Measurements from ENCODE around the gene RIPOR1.
A peak's percentile ranks its signal among the peaks of the same experiment; 100 is the strongest.

Gene RIPOR1, protein sequence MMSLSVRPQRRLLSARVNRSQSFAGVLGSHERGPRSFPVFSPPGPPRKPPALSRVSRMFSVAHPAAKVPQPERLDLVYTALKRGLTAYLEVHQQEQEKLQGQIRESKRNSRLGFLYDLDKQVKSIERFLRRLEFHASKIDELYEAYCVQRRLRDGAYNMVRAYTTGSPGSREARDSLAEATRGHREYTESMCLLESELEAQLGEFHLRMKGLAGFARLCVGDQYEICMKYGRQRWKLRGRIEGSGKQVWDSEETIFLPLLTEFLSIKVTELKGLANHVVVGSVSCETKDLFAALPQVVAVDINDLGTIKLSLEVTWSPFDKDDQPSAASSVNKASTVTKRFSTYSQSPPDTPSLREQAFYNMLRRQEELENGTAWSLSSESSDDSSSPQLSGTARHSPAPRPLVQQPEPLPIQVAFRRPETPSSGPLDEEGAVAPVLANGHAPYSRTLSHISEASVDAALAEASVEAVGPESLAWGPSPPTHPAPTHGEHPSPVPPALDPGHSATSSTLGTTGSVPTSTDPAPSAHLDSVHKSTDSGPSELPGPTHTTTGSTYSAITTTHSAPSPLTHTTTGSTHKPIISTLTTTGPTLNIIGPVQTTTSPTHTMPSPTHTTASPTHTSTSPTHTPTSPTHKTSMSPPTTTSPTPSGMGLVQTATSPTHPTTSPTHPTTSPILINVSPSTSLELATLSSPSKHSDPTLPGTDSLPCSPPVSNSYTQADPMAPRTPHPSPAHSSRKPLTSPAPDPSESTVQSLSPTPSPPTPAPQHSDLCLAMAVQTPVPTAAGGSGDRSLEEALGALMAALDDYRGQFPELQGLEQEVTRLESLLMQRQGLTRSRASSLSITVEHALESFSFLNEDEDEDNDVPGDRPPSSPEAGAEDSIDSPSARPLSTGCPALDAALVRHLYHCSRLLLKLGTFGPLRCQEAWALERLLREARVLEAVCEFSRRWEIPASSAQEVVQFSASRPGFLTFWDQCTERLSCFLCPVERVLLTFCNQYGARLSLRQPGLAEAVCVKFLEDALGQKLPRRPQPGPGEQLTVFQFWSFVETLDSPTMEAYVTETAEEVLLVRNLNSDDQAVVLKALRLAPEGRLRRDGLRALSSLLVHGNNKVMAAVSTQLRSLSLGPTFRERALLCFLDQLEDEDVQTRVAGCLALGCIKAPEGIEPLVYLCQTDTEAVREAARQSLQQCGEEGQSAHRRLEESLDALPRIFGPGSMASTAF

DNA sequence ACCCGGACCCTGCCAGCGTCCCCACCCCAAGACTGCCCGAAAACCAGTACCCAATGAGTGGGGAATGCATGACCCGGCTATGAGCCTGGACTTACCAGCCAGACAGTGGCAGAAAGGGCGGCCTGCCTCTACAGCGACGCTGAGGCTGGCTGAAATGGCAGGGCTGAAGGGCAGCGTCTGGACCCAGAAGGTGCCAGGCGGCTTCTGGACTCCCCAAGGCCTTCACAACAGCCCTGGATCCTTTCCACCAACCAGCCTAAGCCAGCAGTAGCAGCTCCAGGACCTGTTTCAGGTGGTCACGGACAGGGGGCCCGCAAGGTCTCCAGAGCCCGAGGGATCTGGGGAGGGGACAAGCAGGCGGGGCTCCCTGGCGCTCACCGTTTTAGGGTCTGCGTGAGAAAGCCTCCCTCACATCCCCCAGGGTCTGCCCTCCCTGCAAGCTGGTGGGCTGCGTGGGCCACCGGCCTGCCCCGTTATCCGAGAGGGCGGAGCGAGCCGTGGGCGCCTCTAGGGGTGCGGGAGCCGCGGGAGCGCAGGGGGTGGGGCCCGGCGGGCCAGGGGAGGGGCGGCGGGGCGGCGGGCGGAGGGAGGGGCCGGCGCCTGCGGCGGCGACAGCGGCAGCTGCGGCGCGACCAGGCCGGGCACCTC lies at the start of gene RIPOR1:
TSS of gene RIPOR1 (plus strand) at position 608 of the 648 bp plus-strand sequence. CDS start 9,618 bp downstream, outside the sequence.
- Histone ChIP-seq H3K4me2 (peak within 1 kb of the TSS; percentile 99), H3K36me3 (no peaks in the 10 kb centered on the region; the same call in 1 of the 2 replicates), H3K4me1 (peaks cover 69% of the 10 kb centered on the region), H3K27me3 (no peaks in the 10 kb centered on the region), H3K27ac (peak within 1 kb of the TSS; percentile 93), H3K4me3 (peak within 1 kb of the TSS; percentile 77), H3K9me3 (no peaks in the 10 kb centered on the region), H3K9ac (peak within 1 kb of the TSS; percentile 92), H4K20me1 (peaks cover 39% of the 10 kb centered on the region)
- TF ChIP-seq Cebpa-rat (IDR thresholded peaks at IDR 0.05), result no peak

DNA sequence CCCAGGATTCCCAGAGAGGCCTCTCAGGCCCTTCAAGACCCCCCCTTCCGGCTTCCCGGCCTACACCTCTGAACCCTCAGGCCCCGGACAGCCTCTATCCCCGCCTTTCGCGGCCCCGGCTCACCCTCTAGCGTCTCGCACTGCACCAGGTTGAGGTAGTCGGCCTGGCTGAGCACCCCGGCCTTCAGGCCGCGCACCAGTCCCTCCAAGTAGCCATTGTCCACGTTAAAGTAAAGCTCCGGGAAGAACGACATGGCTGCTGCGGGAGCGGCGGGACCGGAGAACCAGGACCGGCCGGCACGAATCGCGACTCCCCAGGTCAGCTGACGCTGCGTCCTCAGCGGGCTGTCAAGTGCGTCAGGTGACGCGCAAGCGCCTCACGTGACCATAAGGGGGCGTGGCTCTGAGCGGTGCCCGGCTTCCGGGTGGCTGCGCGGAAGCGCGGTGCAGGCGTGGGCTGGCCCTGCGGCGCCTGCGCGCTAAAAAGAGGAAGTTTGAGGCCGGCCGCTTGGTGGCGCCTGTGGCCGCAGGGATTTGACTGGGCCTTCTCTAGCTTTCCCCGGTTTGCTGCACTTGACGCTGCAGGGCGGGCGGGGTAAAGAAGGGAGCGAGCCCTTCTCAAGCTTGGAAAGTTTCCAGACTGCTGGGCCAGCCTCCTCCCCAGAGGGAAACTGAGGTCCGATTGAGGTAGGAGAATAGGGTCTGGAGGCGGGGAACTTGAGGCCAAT lies 47.6 kb upstream of the RIPOR1 start, which contains the start of gene ATP6V0D1:
TSS of gene ATP6V0D1 (minus strand) at position 325 of the 728 bp plus-strand sequence. CDS start at position 254, 71 bp downstream.
- peak within 1 kb of the TSS; percentile 98 for H3K4me2 ChIP-seq
- H3K36me3 ChIP-seq, result peaks cover 13% of the 10 kb centered on the region; the same call in 1 of the 2 replicates
- no peaks in the 10 kb centered on the region for H3K9me3 ChIP-seq
- TF ChIP-seq Cebpa-rat (IDR thresholded peaks at IDR 0.05), result no peak
- H3K9ac ChIP-seq, result peak within 1 kb of the TSS; percentile 91
- peaks cover 63% of the 10 kb centered on the region for H3K4me1 ChIP-seq
- H3K27me3 ChIP-seq, result no peaks in the 10 kb centered on the region
- H3K27ac ChIP-seq, result peak within 1 kb of the TSS; percentile 90
- peaks cover 33% of the 10 kb centered on the region for H4K20me1 ChIP-seq
- H3K4me3 ChIP-seq, result peak within 1 kb of the TSS; percentile 93

DNA sequence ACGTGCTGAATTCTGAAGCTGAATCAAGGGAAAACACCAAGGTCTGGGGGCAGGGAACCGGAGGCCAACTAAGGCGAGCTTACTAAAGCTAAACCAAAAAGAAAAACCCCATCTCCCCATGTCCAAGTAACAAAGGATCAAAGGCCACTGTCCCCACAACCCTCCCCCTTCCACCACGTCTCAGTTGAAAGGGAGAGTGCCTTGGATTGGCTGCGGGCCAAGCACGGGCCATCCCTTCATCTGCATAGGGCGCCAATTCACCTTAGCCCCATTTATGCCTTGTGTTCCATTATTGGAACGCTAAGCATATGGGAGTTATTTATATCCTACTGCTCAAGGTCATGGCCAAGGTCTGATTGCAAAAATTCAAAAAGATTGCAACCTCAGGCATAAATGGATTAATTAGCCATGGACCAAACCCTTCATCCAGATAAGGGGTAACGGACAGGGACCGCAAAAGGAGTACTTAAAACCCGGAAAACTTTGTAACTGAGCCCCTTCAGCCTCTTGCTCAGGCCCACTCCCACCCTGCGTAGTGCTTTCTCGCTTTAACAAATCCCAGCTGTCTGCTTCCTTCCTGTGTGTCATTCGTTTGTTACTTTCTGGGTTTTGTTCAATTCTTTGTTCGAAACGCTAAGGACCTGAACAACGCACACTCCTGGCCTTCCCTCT lies 46.9 kb upstream of the RIPOR1 start:
- no peaks in the 10 kb centered on the region for H3K9me3 ChIP-seq
- TF ChIP-seq Cebpa-rat (IDR thresholded peaks at IDR 0.05), result no peak

DNA sequence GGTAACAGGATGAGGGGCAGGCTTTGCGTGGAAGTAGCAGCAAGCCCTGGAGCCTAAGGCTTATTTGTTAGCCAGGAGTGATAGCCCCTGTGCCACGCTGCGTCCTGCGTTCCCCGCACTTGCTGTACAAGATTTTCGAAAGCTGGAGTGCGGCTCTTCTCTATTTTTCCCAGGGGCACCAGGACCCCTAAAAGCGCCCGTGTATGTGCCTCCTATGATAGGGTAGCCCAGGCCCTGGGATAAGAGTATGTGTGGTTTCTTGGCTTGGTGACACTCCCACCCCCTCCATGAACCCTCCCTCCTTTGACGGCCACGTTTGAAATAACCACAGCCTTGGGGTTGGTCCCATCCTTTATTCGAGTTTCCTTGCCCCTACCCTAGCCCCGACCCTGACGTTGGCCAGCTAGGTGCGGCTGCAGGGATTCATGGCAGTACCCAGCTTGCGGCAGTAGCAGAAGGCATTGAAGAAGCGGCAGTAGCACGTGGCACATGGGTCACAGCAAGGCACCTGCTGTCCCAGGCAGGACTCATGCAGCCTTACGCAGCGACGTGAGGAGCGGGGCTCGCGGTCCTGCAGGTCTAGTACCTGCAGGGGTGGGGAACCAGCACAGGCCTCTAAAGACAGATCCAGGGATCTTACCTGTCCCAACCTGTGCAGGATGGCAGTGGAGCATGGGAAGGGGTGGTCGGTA lies 46.2 kb upstream of the RIPOR1 start:
- peak overlapping the region; percentile 90 for H3K27ac ChIP-seq

More for the DNA sequence above, 46.9 kb upstream of the RIPOR1 start:
- Histone ChIP-seq H3K27ac (peak overlapping the region; percentile 90), H3K36me3 (peaks cover 13% of the 10 kb centered on the region; the same call in 1 of the 2 replicates), H4K20me1 (peaks cover 26% of the 10 kb centered on the region), H3K4me1 (peaks cover 70% of the 10 kb centered on the region), H3K27me3 (no peaks in the 10 kb centered on the region), H3K9ac (peak overlapping the region; percentile 85), H3K4me2 (peak overlapping the region; percentile 94), H3K4me3 (peak overlapping the region; percentile 93)

DNA sequence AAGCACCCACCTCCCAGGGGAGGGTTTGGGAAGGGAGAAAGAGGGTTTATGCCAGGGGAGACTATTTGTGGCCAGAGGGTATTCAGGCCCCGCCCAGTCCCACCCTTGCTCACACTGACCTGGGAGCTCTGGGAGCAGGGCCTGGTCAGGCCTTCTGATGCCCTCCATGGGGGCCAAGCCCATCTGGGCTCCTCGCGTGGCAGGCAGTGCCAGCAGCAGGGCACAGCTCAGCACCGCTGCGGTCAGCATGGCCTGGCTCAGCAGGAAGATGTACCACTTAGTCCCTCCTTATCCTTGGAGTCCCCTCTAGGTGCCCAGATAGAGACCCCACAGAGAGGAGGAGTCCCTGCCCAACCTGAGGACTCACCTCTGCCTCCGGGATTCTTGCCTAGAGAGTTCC lies 45.5 kb upstream of the RIPOR1 start, which contains the start of gene AGRP:
TSS of gene AGRP (minus strand) at position 398 of the 400 bp plus-strand sequence. CDS start at position 249, 149 bp downstream.
- peak within 1 kb of the TSS; percentile 85 for H3K9ac ChIP-seq

More for the DNA sequence above, 46.2 kb upstream of the RIPOR1 start:
- Histone ChIP-seq H3K4me3 (peak overlapping the region; percentile 93), H3K9ac (peak overlapping the region; percentile 85), H3K27me3 (no peaks in the 10 kb centered on the region), H3K4me1 (peaks cover 77% of the 10 kb centered on the region), H3K9me3 (no peaks in the 10 kb centered on the region), H4K20me1 (peaks cover 22% of the 10 kb centered on the region), H3K4me2 (peak overlapping the region; percentile 94), H3K36me3 (peaks cover 13% of the 10 kb centered on the region; the same call in 1 of the 2 replicates)
- no peak for TF ChIP-seq Cebpa-rat (IDR thresholded peaks at IDR 0.05)

DNA sequence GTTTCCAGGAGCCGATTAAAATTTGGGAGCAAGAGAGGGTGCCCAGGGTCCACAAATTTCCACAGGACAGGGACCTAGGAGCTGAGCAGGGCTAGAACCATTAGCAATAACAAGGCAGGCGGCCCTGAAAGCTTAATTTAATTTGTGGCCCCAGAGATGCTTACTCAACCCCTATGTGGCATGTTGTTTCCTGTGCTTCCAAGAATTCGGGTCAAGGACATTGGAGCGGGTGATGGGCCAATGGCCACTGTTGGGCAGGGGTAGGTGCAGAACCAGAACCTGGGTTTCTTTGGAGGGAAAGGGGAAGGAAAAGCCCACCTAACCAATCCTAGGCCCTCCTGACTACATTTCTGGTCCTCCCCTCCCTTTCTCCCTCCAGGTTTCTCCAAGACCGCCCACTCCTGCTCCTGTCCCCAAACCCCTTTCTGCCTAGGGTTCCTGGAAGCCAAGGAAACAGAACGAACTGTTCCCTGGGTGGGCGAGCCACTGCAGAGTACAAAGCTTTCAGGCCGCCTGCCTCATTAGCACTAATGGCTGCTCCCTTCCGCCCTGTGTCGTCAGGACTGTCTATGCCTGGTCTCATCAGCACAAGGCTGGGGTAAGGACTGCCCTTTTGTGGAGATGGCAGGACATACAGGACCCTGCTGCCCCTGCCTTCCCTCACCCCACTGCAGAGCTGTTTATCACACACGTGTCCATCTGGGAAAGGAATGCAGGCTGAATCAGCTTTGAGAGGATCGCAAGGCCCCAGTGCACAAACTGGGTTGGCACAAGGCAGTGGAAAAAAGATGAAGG lies 44.7 kb upstream of the RIPOR1 start:
- Histone ChIP-seq H3K4me1 (peaks cover 87% of the 10 kb centered on the region), H3K9ac (peak overlapping the region; percentile 85), H3K27ac (peak overlapping the region; percentile 90)

More for the DNA sequence above, 45.5 kb upstream of the RIPOR1 start, which contains the start of gene AGRP:
- no peak for TF ChIP-seq Cebpa-rat (IDR thresholded peaks at IDR 0.05)
- H3K9me3 ChIP-seq, result no peaks in the 10 kb centered on the region
- peaks cover 6% of the 10 kb centered on the region; the same call in 1 of the 2 replicates for H3K36me3 ChIP-seq
- no peaks in the 10 kb centered on the region for H3K27me3 ChIP-seq
- peak within 1 kb of the TSS; percentile 94 for H3K4me2 ChIP-seq
- peaks cover 84% of the 10 kb centered on the region for H3K4me1 ChIP-seq
- peaks cover 14% of the 10 kb centered on the region for H4K20me1 ChIP-seq
- peak within 1 kb of the TSS; percentile 93 for H3K4me3 ChIP-seq
- peak within 1 kb of the TSS; percentile 90 for H3K27ac ChIP-seq

More for the DNA sequence above, 44.7 kb upstream of the RIPOR1 start:
- peaks cover 9% of the 10 kb centered on the region for H4K20me1 ChIP-seq
- no peak for TF ChIP-seq Cebpa-rat (IDR thresholded peaks at IDR 0.05)
- H3K9me3 ChIP-seq, result no peaks in the 10 kb centered on the region
- H3K27me3 ChIP-seq, result no peaks in the 10 kb centered on the region
- H3K4me2 ChIP-seq, result peak overlapping the region; percentile 94
- H3K36me3 ChIP-seq, result 0 out of 2 replicates have a peak, but pooled peaks cover 4% of the 10 kb centered on the region
- no peak overlapping the region for H3K4me3 ChIP-seq

All from BLaER1 (cell line).